ENCODE results near the gene KIRREL3.

- TF ChIP-seq CTCF (IDR thresholded peaks at IDR 0.05) (no peak), POLR2A (IDR thresholded peaks at IDR 0.05) (no peak)
These were observed 502.9 kb downstream of the KIRREL3 start for GRCh38 chr11:126497581-126498122.

Measured in testis (tissue), 2 donors.